Measurements from ENCODE around the gene DNM3.

Gene DNM3

DNA sequence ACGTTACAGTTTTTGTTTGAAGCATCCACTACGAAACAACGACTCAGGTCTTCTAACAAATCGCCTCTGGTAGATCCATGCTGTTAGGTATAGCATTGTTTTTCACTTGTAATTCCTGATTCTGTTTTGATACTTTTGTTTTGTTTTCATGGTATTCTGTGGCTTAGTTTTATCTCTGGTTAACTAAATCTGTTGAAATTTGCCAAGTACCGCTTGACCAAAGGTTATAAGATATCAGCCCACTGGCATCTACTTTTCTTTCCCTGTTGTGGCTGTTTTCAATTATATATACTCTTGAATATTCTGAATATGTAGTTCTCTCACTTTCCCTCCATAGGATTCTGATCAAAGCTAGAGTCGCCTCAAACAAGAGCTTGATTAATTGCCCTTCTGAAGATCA, 304.4 kb downstream of the DNM3 start:
- no peak for DNase-seq

DNA sequence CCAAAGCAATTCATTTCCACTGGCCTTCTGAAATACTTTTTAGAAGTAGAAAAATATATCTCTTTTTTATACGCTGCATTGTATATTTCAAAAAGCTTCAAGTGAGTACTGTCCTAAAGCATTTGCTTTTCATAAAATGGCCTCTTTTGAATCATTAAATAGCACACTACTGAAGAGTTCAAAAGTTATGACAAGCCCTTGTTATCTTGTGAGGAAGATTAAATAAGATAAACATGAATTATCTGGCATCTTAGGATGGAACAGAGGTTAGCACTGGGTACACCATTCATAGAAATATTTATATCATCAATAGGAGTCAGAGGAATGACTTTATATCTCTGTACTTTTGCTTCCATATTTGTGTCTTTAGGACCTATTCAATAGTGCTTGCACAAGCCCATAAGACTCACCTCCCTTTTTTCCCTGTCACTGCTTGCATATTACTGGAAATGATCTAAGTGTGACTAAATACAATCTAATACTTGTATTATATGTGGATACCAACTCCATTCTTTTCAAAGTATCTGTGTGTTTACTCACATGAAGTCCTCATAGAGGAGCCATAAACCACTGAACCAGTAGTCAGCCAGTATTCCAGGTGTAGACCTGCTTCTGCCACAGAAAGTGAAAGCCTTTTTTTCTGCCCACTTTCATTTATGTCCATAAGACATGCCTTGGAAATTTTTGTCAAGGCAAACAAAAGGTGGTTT, 305.0 kb downstream of the DNM3 start:
- no peak for DNase-seq

DNA sequence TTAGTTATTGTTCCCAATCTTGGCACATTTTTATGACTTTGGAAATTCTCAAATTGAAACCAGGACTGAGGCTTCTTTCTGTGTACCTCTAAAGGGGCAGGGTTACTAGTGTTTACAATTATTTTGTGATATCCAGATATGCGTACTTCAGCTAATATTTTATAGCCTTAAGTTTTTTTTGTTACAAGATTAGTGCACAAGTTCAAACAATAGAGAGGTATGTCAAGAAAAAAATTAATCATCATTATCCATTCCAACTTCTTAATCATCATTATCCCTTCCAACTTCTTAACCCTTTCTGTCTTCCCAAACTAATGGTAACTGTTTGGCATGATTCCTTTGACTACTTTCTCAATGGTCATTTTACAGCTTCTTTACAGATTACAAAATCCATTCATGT, 306.2 kb downstream of the DNM3 start:
- no peak for DNase-seq

GRCh38 chr1:172148213-172148612, 306.9 kb downstream of the DNM3 start:
- DNase-seq = no peak

- no peak for DNase-seq
These were observed 307.4 kb downstream of the DNM3 start for GRCh38 chr1:172148707-172149106.

DNA sequence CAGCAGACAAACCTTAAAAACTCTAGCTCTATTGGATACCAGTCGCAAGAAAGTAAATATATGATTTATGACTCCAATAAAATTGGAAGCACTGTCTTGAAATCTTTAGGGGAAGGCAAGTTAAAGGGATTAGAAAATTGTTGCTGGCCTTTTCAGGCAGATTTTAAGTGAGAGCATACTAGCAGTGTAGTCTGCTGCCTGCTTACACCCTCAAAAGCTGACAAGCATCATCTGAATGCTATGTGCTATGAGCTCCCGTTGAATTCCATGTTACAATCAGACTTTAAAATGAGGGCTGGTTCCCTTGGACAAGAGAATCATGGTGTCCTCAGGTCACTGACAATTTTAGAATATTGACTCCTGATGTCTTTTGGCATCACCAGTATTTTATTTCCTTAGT, 308.0 kb downstream of the DNM3 start:
- DNase-seq = no peak

- DNase-seq = no peak
These were observed 313.3 kb downstream of the DNM3 start for GRCh38 chr1:172154551-172154950.

GRCh38 chr1:172155766-172156165, 314.5 kb downstream of the DNM3 start:
- DNase-seq = no peak

DNA sequence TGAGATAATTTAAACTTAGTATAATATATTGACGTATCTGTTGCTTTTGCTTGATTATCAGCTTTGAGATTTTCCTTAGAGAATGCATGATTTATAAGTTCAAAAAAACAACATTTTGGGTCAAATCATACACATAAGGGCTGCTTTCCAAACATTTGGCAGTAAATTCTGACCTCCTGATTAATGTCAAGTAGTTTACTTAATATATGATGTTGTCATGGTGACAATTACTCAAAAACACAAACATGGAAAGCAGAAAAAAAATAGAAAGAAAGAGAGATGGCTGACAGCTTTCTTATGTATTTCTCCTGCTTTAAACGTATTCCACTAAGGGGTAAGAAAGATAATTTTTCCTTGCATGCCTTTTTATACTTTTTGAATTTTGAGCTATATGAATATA, 320.9 kb downstream of the DNM3 start:
- no peak for DNase-seq

GRCh38 chr1:172163498-172164215, 322.4 kb downstream of the DNM3 start:
- DNase-seq = no peak

DNA sequence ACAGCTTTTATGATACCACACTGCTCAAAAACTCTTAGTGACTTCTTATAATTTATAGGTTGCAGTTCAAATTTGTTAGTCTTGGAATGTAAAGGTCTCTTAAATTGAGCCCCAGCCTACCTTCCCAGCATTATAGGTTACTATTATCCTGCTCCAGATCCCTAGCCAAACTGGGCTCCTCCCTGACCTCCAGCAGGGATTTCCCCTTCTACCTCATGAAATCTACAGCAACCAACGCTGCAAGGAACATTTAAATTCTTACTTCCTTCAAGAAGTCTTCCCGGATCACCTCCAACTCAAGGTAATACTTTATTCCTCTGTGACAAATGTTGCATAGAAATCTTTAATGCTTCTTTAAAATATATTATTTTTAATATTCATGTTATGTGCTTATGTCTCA, 324.1 kb downstream of the DNM3 start:
- no peak for DNase-seq

GRCh38 chr1:172167796-172168596, 326.7 kb downstream of the DNM3 start:
- no peak for DNase-seq

- no peak for DNase-seq
These were observed 327.2 kb downstream of the DNM3 start for GRCh38 chr1:172168597-172168872.

DNA sequence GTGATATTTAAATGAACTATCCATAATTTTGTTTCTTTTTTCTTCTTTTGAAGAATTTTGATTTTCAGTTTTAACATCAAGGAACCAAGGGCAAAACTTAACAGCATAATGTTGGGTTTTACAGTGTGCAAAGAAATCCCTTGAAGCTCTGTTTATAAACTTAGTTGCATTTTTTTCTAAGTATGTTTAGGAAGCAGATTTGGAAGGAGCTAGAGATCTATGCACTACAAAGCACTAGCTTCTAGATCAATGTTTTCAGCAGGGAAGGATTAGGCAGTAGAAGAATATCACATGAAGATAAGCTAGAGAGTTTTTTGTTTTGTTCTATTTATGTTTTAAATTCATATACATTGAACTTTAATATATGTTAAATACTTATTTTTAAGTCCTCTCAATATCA, 328.5 kb downstream of the DNM3 start:
- DNase-seq = no peak

DNA sequence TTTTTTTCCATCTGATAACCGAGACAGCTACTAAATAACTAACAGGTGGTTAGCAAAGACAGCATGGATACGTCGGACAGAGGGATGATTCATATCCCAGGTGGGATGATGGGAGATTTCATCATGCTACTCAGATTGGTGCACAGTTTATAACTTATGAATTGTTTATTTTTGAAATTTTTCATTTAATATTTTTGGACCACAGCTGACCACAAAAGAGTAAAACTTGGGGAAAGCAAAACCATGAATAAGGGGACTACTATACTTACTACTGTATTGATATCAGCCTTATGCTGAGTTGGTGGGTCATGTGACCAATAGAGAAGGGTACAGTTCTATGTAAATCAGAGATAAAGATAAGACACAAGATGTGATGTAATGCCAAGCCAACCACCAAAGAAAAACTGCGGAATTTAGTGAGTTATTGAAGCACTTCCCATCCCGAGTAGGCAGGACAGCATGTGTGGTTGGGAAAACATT, 331.1 kb downstream of the DNM3 start:
- DNase-seq = no peak

DNA sequence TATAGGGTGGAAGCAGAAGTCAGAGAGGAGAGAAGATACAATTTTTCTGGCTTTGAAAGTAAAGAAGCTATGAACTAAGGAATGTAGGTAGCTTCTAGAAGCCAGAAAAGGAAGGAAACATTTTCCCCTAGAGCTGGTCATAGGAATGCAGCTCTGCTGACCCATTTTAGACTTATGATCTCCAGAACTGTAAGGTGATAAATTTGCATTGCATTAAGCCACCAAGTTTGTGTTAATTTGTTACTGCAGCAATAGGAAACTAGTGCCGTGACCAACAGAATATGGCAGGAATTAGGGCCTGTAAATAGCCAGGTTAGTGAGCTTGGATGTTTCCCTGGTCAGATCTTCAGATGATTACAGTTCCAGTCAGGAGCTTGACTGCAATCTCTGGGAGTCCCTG, 334.9 kb downstream of the DNM3 start:
- no peak for DNase-seq

GRCh38 chr1:172177849-172178248, 336.6 kb downstream of the DNM3 start:
- no peak for DNase-seq

GRCh38 chr1:172178886-172179285, 337.6 kb downstream of the DNM3 start:
- DNase-seq = no peak

- no peak for DNase-seq
These were observed 338.6 kb downstream of the DNM3 start for GRCh38 chr1:172179918-172180317.

GRCh38 chr1:172180501-172181285, 339.4 kb downstream of the DNM3 start:
- peak; percentile 34 to 38 for DNase-seq

DNA sequence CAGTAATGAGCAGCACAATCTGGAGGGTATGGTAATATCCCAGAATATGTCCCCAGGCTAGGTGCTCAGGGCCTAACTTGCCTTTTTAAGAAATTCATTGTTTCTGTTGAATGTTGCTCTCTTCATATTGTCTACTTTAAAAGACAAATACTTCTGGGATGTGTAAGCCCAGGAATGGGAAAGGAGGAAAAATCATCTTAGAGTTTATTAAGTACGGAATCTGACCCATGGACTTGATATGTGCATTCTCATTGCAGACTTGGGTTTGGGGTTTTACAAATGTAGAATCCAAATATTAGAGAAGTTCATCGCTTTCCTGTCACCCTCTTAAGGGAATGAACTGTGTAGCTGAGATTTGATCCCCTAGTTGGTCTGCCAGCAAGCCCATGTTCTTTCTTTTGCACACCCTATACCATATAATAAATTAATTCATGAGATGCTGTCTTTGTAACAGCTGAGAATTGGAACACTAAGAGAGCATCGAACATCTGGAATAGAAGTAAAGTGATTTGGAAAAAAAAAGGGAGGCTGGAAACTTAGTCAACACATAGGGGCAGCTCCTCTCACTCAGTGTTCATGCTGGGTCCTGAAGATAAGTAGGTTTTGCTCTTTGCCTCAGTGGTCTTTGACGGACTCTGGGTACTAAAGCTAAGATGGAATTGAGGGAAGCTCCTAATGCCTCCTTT, 343.4 kb downstream of the DNM3 start:
- DNase-seq = no peak

- no peak for DNase-seq
These were observed 343.9 kb downstream of the DNM3 start for GRCh38 chr1:172185211-172185610.

GRCh38 chr1:172185996-172186395, 344.7 kb downstream of the DNM3 start:
- no peak for DNase-seq

Data from activated CD4-positive, alpha-beta T cell treated with anti-CD3 and anti-CD28 coated beads, Interleukin-2, amount 50 U/mL, for 4 hours (primary cell).